ENCODE data around the gene JAKMIP2.
"Not testable (repeated sequence)": the region's sequence is repeated elsewhere in the genome, so short reads cannot be mapped to it uniquely, and the experiment has no call there.

JAKMIP2 gene

GRCh38 chr5:147557876-147558745, 224.4 kb downstream of the JAKMIP2 start:
- no peak for DNase-seq (ENCODE audit: low spot score)

DNA sequence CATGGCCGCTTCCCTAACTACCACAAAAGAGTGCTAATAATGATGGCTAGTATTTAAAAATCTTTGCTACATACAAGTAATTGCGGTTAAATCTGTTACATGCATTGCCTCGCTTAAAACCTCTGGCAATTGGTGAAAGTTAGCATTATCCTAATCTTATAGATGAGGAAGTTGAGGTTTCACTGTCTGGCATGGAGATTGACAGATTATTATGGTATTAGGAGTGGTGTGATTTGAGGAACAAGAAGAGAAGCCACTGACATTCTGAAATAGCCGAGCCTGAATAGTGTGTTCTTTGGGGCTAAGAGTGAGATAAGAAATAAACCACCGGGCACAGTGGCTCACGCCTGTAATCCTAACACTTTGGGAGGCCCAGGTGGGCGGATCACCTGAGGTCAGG, 227.4 kb downstream of the JAKMIP2 start:
- DNase-seq (ENCODE audit: low spot score), result no peak

- DNase-seq (ENCODE audit: low spot score), result peak; percentile 57
Observed at GRCh38 chr5:147554261-147554817, 228.2 kb downstream of the JAKMIP2 start.

- not testable (repeated sequence) for DNase-seq (ENCODE audit: low spot score)
Observed at GRCh38 chr5:147553817-147554216, 228.7 kb downstream of the JAKMIP2 start.

GRCh38 chr5:147552897-147553296, 229.6 kb downstream of the JAKMIP2 start:
- DNase-seq (ENCODE audit: low spot score), result no peak

DNA sequence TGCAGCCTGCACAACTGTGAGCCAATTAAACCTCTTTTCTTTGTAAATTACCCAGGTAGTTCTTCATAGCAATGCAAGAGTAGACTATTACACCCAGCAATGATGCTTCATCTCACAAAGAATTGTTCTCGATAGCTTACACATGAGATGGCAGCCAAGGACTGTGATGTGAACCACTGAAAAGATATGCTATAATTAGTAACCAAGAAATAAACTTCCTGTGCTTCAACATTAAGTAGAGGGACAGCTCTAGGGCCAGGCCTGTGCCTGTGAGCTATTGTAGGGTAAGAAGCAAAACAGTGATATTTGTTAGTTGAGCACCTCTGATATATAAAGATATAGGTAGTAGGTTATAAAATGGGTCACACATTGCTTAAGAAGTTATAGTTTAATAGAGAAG, 230.9 kb downstream of the JAKMIP2 start:
- no peak for DNase-seq (ENCODE audit: low spot score)

GRCh38 chr5:147547730-147548129, 234.8 kb downstream of the JAKMIP2 start:
- DNase-seq (ENCODE audit: low spot score), result peak; percentile 17

GRCh38 chr5:147544556-147544955, 238.0 kb downstream of the JAKMIP2 start:
- no peak for DNase-seq (ENCODE audit: low spot score)

GRCh38 chr5:147539053-147539452, 243.5 kb downstream of the JAKMIP2 start:
- DNase-seq (ENCODE audit: low spot score), result peak; percentile 26

DNA sequence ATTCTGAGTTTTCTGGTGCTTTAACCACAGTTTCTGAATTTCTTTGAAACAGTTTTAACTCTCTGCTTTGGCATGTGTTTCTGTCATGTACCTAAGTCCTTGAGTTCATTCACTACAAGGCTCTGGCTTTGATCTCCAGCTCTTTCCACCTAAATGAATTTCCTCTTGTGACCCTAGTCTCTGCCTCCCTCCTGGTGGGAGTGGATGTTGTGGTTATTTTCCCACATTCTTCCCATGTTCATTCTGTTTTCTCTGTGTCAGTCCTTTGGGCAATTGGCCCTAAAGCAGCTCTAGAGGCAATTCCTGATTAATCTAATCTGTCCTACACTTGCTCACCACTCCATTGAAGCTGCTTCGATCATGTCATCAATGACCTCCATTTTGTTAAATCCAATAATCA, 244.3 kb downstream of the JAKMIP2 start:
- DNase-seq (ENCODE audit: low spot score), result no peak

Data from hepatic stellate cell (primary cell).